Epidermal melanocyte (primary cell): Measurements from ENCODE around the gene BLOC1S1.
"Not testable (repeated sequence)": the region's sequence is repeated elsewhere in the genome, so short reads cannot be mapped to it uniquely, and the experiment has no call there.

ENCODE experiments used
- DNase-seq: peaks from one replicate; pipeline ENCODE4 v3.0.0; 2011; ENCODE audit warnings: low spot score; ENCODE audit not compliant: insufficient read length

BLOC1S1 gene

GRCh38 chr12:55743406-55744339, 27.8 kb downstream of the BLOC1S1 start:
- no peak for DNase-seq

GRCh38 chr12:55744340-55745030, 28.6 kb downstream of the BLOC1S1 start:
- DNase-seq = no peak

- DNase-seq = no peak
Measured at GRCh38 chr12:55745361-55746173, 29.7 kb downstream of the BLOC1S1 start.

- DNase-seq = no peak
Measured at GRCh38 chr12:55746174-55746912, 30.5 kb downstream of the BLOC1S1 start.

GRCh38 chr12:55746913-55747231, 31.0 kb downstream of the BLOC1S1 start:
- no peak for DNase-seq

- no peak for DNase-seq
Measured at GRCh38 chr12:55748230-55748993, 32.6 kb downstream of the BLOC1S1 start.

- DNase-seq = no peak
Measured at GRCh38 chr12:55755246-55755645, 39.4 kb downstream of the BLOC1S1 start.

- DNase-seq = no peak
Measured at GRCh38 chr12:55757701-55758100, 41.9 kb downstream of the BLOC1S1 start.

GRCh38 chr12:55758575-55758974, 42.7 kb downstream of the BLOC1S1 start:
- DNase-seq = not testable (repeated sequence)

- DNase-seq = no peak
Measured at GRCh38 chr12:55760663-55761062, 44.8 kb downstream of the BLOC1S1 start.

GRCh38 chr12:55762646-55763045, 46.8 kb downstream of the BLOC1S1 start:
- no peak for DNase-seq

GRCh38 chr12:55765736-55766290, 50.0 kb downstream of the BLOC1S1 start:
- DNase-seq = no peak

GRCh38 chr12:55767156-55767555, 51.3 kb downstream of the BLOC1S1 start:
- DNase-seq = no peak
